Measurements from ENCODE around the gene MAD2L1.

- TF ChIP-seq CTCF (IDR thresholded peaks at IDR 0.05) (no peak), POLR2A (IDR thresholded peaks at IDR 0.05) (no peak), POLR2AphosphoS5 (IDR thresholded peaks at IDR 0.05) (no peak)
Measured at GRCh38 chr4:120085705-120086104, 19.1 kb upstream of the MAD2L1 start.
